Testis (tissue), 3 donors: Measurements from ENCODE around the gene CRK. TPM values are rescaled to one million over a fixed set of nuclear protein-coding genes. Genes with fewer than 3 reads are reported as not detected.
"Not testable (repeated sequence)": the region's sequence is repeated elsewhere in the genome, so short reads cannot be mapped to it uniquely, and the experiment has no call there.

Experiments used
- DNase-seq: peaks from one replicate; pipeline ENCODE4 v3.0.0-alpha.2; 2019
- H3K27ac ChIP-seq, 2 donors: fragments of 200-600 bp; sonication (generic); one replicate each; pipeline ENCODE4 v1.5.1; 2019
- H3K27me3 ChIP-seq: fragments of 200-600 bp; sonication (generic); one replicate; pipeline ENCODE4 v1.5.1; 2019
- H3K36me3 ChIP-seq: fragments of 200-600 bp; sonication (generic); one replicate; pipeline ENCODE4 v1.5.1; 2017; ENCODE audit warnings: low read depth; ENCODE audit errors: missing control alignments
- H3K4me1 ChIP-seq: fragments of 200-600 bp; sonication (generic); one replicate; pipeline ENCODE4 v1.5.1; 2019
- H3K4me3 ChIP-seq, 2 donors: fragments of 200-600 bp; sonication (generic); one replicate each; pipeline ENCODE4 v1.5.1; 2017 to 2019
- H3K9me3 ChIP-seq: fragments of 200-600 bp; sonication (generic); one replicate; pipeline ENCODE4 v1.5.1; 2017
- CTCF ChIP-seq, 3 experiments: fragments of 450-650 bp in 2 of 3; fragments of 200-600 bp in 1 of 3; sonication (generic) in 1 of 3; IDR thresholded peaks; one replicate each; pipeline ENCODE4 v1.5.1; 2016 to 2019; ENCODE audit warnings: antibody characterized with exemption in 3 of 3, mild to moderate bottlenecking in 2 of 3, moderate library complexity in 1 of 3
- POLR2A ChIP-seq: fragments of 450-650 bp; IDR thresholded peaks from one replicate; pipeline ENCODE4 v1.6.1; 2017; ENCODE audit warnings: antibody characterized with exemption, mild to moderate bottlenecking, moderate library complexity
- WGBS, 2 donors: methylation state at CpG; one replicate each; pipeline ENCODE4 v1.1.5; 2018; 5-methylcytosine and 5-hydroxymethylcytosine counted together
- intact Hi-C: fragments of 100-400 bp; cut with DNase I; formaldehyde crosslinking; loops from one replicate; pipeline ENCODE4 v1.15.1; 2023; ENCODE audit warnings: low total_unique reads
- polyA plus RNA-seq: library from polyadenylated mRNA; stranded (reverse); fragments of 350-450 nt; fragmentation: Illumina TruSeq; extraction: RNeasy Lipid Tissue Mini Kit (QIAGEN cat#74804); gene quantifications from one replicate; pipeline ENCODE4 v1.2.3, GENCODE V29; 2014; ENCODE audit warnings: low read depth, low replicate concordance; ENCODE audit not compliant: insufficient read depth
- total RNA-seq, 2 donors: library from RNA; depleted of rRNA; stranded (reverse); fragments of >200 nt; gene quantifications; one replicate each; pipeline ENCODE4 v1.2.3, GENCODE V29; 2016

The CRK gene
- total and polyA plus RNA-seq, 3 donors from 2014 or later = 45.7 to 79.1 (median 68.4) TPM

GRCh38 chr17:1386265-1386664 lies 69.8 kb downstream of the CRK start:
- H3K9me3 ChIP-seq = no peaks in the 10 kb centered on the region
- no peak for DNase-seq
- TF ChIP-seq POLR2A (no peak), CTCF (IDR thresholded peaks at IDR 0.05) (no peak)
- no peaks in the 10 kb centered on the region for H3K36me3 ChIP-seq
- 53 to 63% methylated on average over 2 of the region's 2 CpGs for WGBS, 2 donors
- no peak overlapping the region for H3K4me3 ChIP-seq
- no peak overlapping the region for H3K27ac ChIP-seq
- intact Hi-C loops = no loop called here
- H3K4me1 ChIP-seq = peaks cover 69% of the 10 kb centered on the region
- no peaks in the 10 kb centered on the region for H3K27me3 ChIP-seq

- DNase-seq = no peak
- Histone ChIP-seq H3K36me3 (no peaks in the 10 kb centered on the region), H3K27ac (no peak overlapping the region), H3K27me3 (no peaks in the 10 kb centered on the region), H3K4me3 (no peak overlapping the region), H3K9me3 (no peaks in the 10 kb centered on the region), H3K4me1 (peaks cover 69% of the 10 kb centered on the region)
- intact Hi-C loops = no loop called here
- TF ChIP-seq POLR2A (no peak), CTCF (IDR thresholded peaks at IDR 0.05) (no peak)
- WGBS, 2 donors = 40 to 48% methylated on average over 2 of the region's 2 CpGs
These were observed 70.2 kb downstream of the CRK start for GRCh38 chr17:1385861-1386260.

- Histone ChIP-seq H3K9me3 (no peaks in the 10 kb centered on the region), H3K27ac (no peak overlapping the region), H3K4me1 (peaks cover 69% of the 10 kb centered on the region), H3K4me3 (no peak overlapping the region), H3K36me3 (no peaks in the 10 kb centered on the region), H3K27me3 (no peaks in the 10 kb centered on the region)
- intact Hi-C loops = no loop called here
- no peak for DNase-seq
- no peak for TF ChIP-seq CTCF (IDR thresholded peaks at IDR 0.05)
- TF ChIP-seq POLR2A = no peak
- 0 to 10% methylated on average over 1 of the region's 1 CpG for WGBS, 2 donors
These were observed 71.1 kb downstream of the CRK start for GRCh38 chr17:1384905-1385435.

GRCh38 chr17:1379930-1380313 lies 76.1 kb downstream of the CRK start:
- intact Hi-C loops = no loop called here
- H3K27ac ChIP-seq = peak overlapping the region in 1 of 2 donors; percentile 41
- WGBS, 2 donors = 52 to 67% methylated on average over 10 of the region's 10 CpGs
- H3K4me1 ChIP-seq = peaks cover 89% of the 10 kb centered on the region
- H3K36me3 ChIP-seq = no peaks in the 10 kb centered on the region
- H3K9me3 ChIP-seq = no peaks in the 10 kb centered on the region
- no peak for DNase-seq
- no peak overlapping the region for H3K4me3 ChIP-seq
- H3K27me3 ChIP-seq = no peaks in the 10 kb centered on the region
- TF ChIP-seq POLR2A (no peak), CTCF (IDR thresholded peaks at IDR 0.05) (no peak)

GRCh38 chr17:1379208-1379929 lies 76.7 kb downstream of the CRK start:
- TF ChIP-seq CTCF (IDR thresholded peaks at IDR 0.05) (no peak), POLR2A (no peak)
- Histone ChIP-seq H3K4me3 (no peak overlapping the region), H3K36me3 (no peaks in the 10 kb centered on the region), H3K4me1 (peaks cover 88% of the 10 kb centered on the region), H3K9me3 (no peaks in the 10 kb centered on the region), H3K27me3 (no peaks in the 10 kb centered on the region), H3K27ac (peak overlapping the region in 1 of 2 donors; percentile 41)
- WGBS, 2 donors = 50 to 65% methylated on average over 11 of the region's 11 CpGs
- DNase-seq = no peak
- intact Hi-C loops = no loop called here

GRCh38 chr17:1378476-1378860 lies 77.6 kb downstream of the CRK start:
- H3K4me1 ChIP-seq = peaks cover 88% of the 10 kb centered on the region
- intact Hi-C loops, H3K27ac ChIP-seq, H3K9me3 ChIP-seq, H3K4me3 ChIP-seq, H3K36me3 ChIP-seq, H3K27me3 ChIP-seq: not testable (repeated sequence)
- WGBS, 2 donors = 60 to 69% methylated on average over 10 of the region's 10 CpGs
- DNase-seq = peak; percentile 13
